Measurements from ENCODE around the gene SFMBT2. TPM values are rescaled to one million over a fixed set of nuclear protein-coding genes. Genes with fewer than 3 reads are reported as not detected.
A peak's percentile ranks its signal among the peaks of the same experiment; 100 is the strongest.

SFMBT2 gene
- total and polyA plus RNA-seq, 2 of the 13 experiments (the other 11 are each of a cell fraction or from before 2014, with no cell fraction given) = 0.01 to 0.02 TPM

- H3K79me2 ChIP-seq (ENCODE audit: insufficient read depth, low read length) = no peaks in the 10 kb centered on the region
- no peaks in the 10 kb centered on the region for H3K36me3 ChIP-seq (replicated peaks in 1 of 2; ENCODE audit: control insufficient read depth in 1 of 2, insufficient read depth in 2 of 2, low read length in 2 of 2)
- H4K20me1 ChIP-seq (ENCODE audit: insufficient read depth, low read length) = no peaks in the 10 kb centered on the region
- FAIRE-seq (no peak), DNase-seq (ENCODE audit: low spot score) (no peak), ATAC-seq (no peak)
- no peak overlapping the region for H3K27ac ChIP-seq (ENCODE audit: extremely low read length, insufficient read depth, low read length)
- no peak overlapping the region for H3K4me2 ChIP-seq (ENCODE audit: low read depth, low read length)
- ChIA-PET POLR2A (no interaction called here), CTCF (ENCODE audit: low intra/inter-chr PET ratio, low total read pairs) (no interaction called here)
- BruUV-seq (replicated peaks) = no TSS peak
- no peaks in the 10 kb centered on the region; a peak in 1 of 5 replicates for H3K27me3 ChIP-seq (ENCODE audit: control insufficient read depth in 1 of 2, insufficient read depth in 2 of 2, low read length in 2 of 2)
- in situ Hi-C loops (cut with HindIII; ENCODE audit: extremely low pct_ligation_motif_present, low pct_unique_long_range_greater_than_20kb) (no loop called here), intact Hi-C loops (cut with micrococcal nuclease; ENCODE audit: unreplicated experiment) (no loop called here)
- H3K9me3 ChIP-seq (ENCODE audit: low read length) = no peaks in the 10 kb centered on the region
- no peak overlapping the region for H3K9ac ChIP-seq (ENCODE audit: insufficient read depth, low read depth, low read length)
- 50% methylated on average over 1 of the region's 3 CpGs for WGBS (ENCODE audit: low lambda C conversion rate)
- TF ChIP-seq MAFK (conservative IDR thresholded peaks at IDR 0.05 in 1 of 2, IDR thresholded peaks at IDR 0.05 in 1 of 2; ENCODE audit: low read length in 2 of 2) = peak; percentile 86 to 94
- peak; percentile 89 for TF ChIP-seq MAFF (IDR thresholded peaks at IDR 0.05; ENCODE audit: low read depth, low read length)
- no peak for TF ChIP-seq MBNL3 (CRISPR knock-in tag; conservative IDR thresholded peaks at IDR 0.05)
- no peaks in the 10 kb centered on the region for H3K4me1 ChIP-seq (ENCODE audit: insufficient read depth, low read length)
- no peak overlapping the region for H3K4me3 ChIP-seq (replicated peaks in 1 of 3; ENCODE audit: insufficient read depth in 1 of 3, low read depth in 2 of 3, low read length in 3 of 3)
- no peak overlapping the region for H2AFZ ChIP-seq (ENCODE audit: low read length)
Measured at GRCh38 chr10:7287377-7287776, 123.5 kb downstream of the SFMBT2 start.

- Histone ChIP-seq H3K27ac (ENCODE audit: extremely low read length, insufficient read depth, low read length) (no peak overlapping the region), H3K9ac (ENCODE audit: insufficient read depth, low read depth, low read length) (no peak overlapping the region), H2AFZ (ENCODE audit: low read length) (no peak overlapping the region), H3K79me2 (ENCODE audit: insufficient read depth, low read length) (no peaks in the 10 kb centered on the region), H3K9me3 (ENCODE audit: low read length) (no peaks in the 10 kb centered on the region), H3K4me3 (replicated peaks in 1 of 3; ENCODE audit: insufficient read depth in 1 of 3, low read depth in 2 of 3, low read length in 3 of 3) (no peak overlapping the region), H3K36me3 (replicated peaks in 1 of 2; ENCODE audit: control insufficient read depth in 1 of 2, insufficient read depth in 2 of 2, low read length in 2 of 2) (no peaks in the 10 kb centered on the region), H3K4me2 (ENCODE audit: low read depth, low read length) (no peak overlapping the region), H4K20me1 (ENCODE audit: insufficient read depth, low read length) (no peaks in the 10 kb centered on the region), H3K27me3 (ENCODE audit: control insufficient read depth in 1 of 2, insufficient read depth in 2 of 2, low read length in 2 of 2) (no peaks in the 10 kb centered on the region; a peak in 1 of 5 replicates), H3K4me1 (ENCODE audit: insufficient read depth, low read length) (no peaks in the 10 kb centered on the region)
- POLR2A ChIA-PET = no interaction called here
- 36% methylated on average over 6 of the region's 6 CpGs for WGBS (ENCODE audit: low lambda C conversion rate)
- intact Hi-C loops (cut with micrococcal nuclease; ENCODE audit: unreplicated experiment) = no loop called here
- ATAC-seq (no peak), DNase-seq (ENCODE audit: low spot score) (no peak), FAIRE-seq (no peak)
- in situ Hi-C loops (cut with HindIII; ENCODE audit: extremely low pct_ligation_motif_present, low pct_unique_long_range_greater_than_20kb) = no loop called here
- CTCF ChIA-PET (ENCODE audit: low intra/inter-chr PET ratio, low total read pairs) = no interaction called here
- BruUV-seq (replicated peaks) = no TSS peak
- TF ChIP-seq HNF4G (IDR thresholded peaks at IDR 0.05; ENCODE audit: borderline replicate concordance, low read depth, low read length) (no peak), HNF4G (CRISPR knock-in tag; IDR thresholded peaks at IDR 0.05; ENCODE audit: borderline replicate concordance, low read depth) (no peak), ZNF891 (CRISPR knock-in tag; IDR thresholded peaks at IDR 0.05) (no peak), CEBPZ (IDR thresholded peaks at IDR 0.05; ENCODE audit: low read length) (no peak), DMTF1 (CRISPR knock-in tag; IDR thresholded peaks at IDR 0.05) (no peak), ZNF510 (CRISPR knock-in tag; IDR thresholded peaks at IDR 0.05; ENCODE audit: low read depth) (no peak), GATAD1 (CRISPR knock-in tag; IDR thresholded peaks at IDR 0.05) (no peak)
Measured at GRCh38 chr10:7285522-7286322, 125.1 kb downstream of the SFMBT2 start.

Data from HepG2 (cell line).